ENCODE data around the gene TPP2. TPM values are rescaled to one million over a fixed set of nuclear protein-coding genes. Genes with fewer than 3 reads are reported as not detected.

Gene TPP2
- polyA plus RNA-seq (ENCODE audit: insufficient read length in 4 of 4) = 10 to 100 TPM; 50.1 to 67.4 (median 63.4) TPM

DNA sequence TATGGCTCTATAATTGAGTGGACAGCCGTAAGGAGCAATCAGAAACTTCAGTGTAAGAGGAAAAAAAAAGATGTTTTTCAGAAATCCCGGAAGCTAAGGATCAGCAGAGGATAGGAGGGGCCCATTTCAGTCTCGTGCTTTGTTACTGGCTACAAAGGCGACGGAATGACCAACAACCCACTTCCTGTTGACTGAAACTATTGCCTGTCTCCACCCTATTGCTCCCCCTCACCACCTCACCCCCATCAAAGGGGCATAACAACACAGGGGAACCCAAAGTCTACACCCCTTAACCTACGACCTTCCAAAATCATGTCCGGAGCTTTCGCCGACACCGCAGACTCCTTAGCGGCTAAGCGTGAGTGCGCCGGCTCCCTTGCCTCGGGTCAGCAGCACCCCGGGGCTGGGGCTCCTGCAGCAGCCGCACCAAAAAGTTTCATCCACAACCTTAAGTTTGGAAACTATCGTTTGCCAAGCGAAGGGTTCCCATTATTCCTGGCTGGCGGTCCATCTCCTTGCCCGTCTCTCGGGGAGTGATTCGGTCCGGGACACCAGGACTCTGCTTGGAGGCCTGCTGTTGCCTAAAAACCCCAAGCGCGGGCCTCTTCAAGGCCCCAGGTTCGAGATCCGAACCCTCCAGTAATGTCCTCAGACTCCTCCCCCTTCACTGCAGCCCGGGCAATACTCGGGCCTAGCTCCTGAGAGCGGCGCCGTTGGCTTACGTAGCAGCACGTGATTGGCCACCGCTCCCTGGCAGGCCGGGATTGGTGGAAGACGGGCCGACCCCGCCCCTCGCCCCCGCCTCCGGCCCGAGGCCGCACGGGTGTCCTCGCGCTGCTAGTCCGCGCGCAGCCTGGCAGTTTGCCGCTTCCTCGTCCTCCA is at the start of gene TPP2:
Gene TPP2 (plus strand): TSS at position 840 of the 882 bp plus-strand sequence. CDS start 53 bp downstream, outside the sequence.
- peak; percentile 94 to 97 (median 96) for DNase-seq (ENCODE audit: low read depth in 4 of 4, low spot score in 3 of 4)

DNA sequence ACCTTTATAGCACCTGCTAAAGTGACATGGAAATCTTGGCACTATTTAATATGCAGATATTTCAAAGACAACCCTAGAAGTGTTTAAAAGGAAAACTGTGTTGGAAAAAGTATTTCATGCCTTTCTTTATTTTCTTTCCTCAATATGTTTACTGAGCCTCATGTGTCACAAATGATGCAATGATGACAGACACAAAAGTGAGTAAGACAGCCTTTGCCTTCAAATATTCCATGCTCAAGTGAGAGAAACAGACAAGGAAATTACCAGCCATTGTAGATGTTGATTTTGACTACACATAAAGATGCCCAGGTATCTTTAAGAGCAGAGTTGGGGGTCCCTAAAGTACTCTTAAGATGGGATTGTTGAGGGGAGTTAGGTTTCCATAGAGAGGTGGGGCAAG is 48.0 kb upstream of the TPP2 start:
- no peak for DNase-seq (ENCODE audit: low read depth in 4 of 4, low spot score in 3 of 4)

DNA sequence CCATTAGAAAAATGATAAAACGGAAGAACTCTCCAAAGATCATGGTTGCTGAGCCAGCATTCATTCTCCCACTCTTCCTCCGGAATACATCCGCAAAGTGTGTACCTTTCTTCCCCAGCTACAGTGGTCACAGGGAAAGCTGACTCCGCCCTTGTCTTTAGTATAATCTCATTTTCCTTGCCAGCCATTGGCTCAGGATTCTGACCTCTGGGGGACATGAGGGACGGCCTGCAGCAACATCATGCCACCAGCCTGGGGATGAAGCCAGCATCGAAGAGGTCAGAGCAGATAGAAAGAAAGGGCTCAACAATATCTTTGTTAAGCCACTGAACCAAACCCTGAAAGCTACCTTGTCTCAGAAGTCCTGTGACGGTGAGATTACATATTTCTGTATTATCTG is 46.3 kb upstream of the TPP2 start:
- no peak for DNase-seq (ENCODE audit: low read depth in 4 of 4, low spot score in 3 of 4)

DNA sequence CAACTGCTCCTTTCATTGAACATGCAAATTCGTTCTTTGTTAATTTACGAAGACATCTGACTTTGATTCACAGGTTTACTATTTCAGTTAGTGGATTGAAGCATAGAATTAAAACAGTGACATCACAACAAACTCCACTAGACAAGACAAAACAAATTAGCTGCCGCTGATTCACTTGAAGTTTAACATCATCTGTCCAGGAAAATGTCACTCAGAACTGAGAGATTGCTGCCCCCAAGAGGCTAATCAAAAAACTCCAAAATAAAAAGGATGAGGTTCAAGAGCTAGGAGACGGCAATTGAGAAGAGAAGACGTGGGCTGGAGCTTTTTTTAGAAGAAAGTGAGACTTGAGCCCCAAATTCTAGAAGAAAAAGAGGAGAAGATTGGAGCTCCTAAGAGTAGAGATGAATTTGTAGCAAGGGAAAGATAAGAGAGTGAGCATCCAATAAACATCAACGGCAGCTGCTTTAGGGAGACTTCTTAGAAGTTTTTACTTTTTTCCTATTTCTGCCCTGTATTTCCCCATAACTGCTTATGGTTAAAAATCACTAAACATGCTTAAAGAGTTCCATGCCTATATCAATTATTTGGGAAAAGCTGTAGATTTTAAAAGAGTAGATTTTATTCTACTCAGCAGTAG is 40.8 kb upstream of the TPP2 start:
- peak in 3 of 4 donors; percentile 3 to 29 (median 6) for DNase-seq (ENCODE audit: low read depth in 4 of 4, low spot score in 3 of 4)

DNA sequence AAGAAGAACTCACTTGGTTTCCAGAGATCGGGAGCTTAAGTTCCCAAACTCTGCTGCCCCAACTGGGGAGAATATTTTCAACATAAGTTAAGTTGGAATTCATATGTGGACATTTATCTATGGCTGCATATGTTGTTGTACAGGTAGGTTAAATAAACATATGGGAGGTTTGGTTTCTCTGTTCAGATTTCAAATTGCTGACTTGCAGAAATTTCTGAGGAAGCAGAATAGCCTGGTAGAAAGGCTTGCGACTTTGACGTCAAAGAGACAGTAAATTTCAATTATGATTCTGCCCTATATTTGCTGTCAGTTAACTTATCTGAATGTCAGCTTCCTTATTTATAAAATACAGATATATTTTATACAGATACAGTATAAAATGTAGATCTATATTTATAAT is 40.0 kb upstream of the TPP2 start:
- no peak for DNase-seq (ENCODE audit: low read depth in 4 of 4, low spot score in 3 of 4)

DNA sequence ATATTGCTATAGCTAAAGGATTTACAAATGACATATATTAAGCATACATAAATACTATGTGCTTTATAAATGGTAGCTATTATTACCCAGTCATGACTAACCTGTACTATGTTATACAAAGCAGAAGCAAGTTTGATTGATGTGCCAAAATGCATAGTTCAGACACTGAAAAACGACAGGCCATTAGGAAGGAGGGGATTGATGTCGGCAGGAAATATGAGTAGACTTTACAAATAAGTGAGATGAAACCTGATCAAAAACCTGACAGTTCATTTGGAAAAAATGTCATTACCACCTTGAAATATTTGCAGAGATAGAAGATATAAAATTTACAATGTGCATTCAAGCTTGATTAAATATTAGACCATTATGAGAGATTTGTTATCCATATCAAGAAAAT is 38.8 kb upstream of the TPP2 start:
- no peak for DNase-seq (ENCODE audit: low read depth in 4 of 4, low spot score in 3 of 4)

DNA sequence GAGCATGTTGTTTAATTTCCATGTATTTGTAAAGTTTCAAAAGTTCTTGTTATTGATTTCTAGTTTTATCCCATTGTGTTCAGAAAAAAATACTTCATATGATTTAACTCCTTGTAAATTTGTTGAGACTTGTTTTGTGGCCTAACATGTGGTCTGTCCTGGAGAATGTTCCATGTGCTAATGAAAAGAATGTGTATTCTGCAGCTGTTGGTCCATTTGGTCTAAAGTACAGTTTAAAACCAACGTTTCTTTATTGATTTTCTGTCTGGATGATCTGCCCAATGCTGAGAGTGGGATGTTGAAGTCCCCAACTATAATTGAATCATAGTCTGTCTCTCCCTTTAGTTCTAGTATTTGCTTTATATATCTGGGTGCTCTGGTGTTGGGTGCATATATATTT is 34.9 kb upstream of the TPP2 start:
- DNase-seq (ENCODE audit: low read depth in 4 of 4, low spot score in 3 of 4) = no peak

DNA sequence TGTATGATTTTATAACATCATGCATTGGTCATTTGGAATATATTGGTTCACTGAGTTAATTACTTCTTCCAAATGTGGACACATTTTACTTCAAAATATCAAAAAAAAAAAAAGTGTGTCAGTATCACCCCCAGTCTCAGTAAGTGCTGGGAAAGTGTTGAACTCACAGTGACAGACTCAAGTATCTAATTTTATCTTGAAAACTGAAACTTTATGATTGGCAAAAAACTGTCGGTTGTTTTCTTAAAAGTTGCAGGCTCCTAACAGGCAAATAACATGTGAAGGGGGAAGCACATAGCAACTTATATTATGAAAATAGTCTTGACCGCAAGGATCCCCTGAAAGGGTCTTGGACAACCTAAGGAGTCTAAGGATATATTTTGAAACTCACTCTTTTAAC is 33.5 kb upstream of the TPP2 start:
- DNase-seq (ENCODE audit: low read depth in 4 of 4, low spot score in 3 of 4) = no peak

DNA sequence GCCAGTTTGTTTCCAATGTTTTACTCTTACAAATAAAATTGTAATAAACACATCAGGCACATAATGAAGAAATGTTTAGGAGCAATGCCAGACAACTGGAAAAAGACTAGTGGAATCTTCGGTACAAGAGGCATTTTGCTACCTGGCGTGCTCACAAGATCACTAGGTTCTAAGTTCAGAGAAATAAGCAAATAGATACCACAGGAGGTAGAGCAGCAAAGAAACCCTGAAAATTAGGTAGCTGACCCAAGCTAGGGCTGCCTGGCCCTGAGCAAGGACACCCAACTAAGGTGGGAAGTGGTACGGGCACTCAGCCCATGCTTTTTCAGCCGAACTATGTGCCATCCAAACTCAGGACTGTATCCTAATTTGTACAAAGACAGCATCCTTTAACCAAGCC is 32.2 kb upstream of the TPP2 start:
- no peak for DNase-seq (ENCODE audit: low read depth in 4 of 4, low spot score in 3 of 4)

DNA sequence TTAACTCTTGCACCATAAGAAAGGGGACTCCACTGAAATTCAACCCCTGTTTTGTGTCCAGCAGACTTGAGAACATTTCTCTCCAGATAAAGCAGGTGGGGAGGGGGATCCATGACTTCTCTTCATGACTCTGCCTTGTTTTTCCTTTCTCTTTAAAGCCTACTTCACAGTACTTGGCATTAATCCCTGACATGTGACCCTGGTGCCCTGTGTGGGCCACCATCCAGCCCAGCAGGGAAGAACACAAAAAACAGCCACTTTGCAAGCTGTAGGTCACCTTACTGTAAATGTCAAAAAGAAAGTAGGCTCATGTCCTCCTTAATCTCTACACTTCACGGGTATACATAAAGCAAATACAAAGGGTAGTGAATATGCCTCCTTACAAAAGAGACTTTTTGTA is 30.3 kb upstream of the TPP2 start:
- no peak for DNase-seq (ENCODE audit: low read depth in 4 of 4, low spot score in 3 of 4)

DNA sequence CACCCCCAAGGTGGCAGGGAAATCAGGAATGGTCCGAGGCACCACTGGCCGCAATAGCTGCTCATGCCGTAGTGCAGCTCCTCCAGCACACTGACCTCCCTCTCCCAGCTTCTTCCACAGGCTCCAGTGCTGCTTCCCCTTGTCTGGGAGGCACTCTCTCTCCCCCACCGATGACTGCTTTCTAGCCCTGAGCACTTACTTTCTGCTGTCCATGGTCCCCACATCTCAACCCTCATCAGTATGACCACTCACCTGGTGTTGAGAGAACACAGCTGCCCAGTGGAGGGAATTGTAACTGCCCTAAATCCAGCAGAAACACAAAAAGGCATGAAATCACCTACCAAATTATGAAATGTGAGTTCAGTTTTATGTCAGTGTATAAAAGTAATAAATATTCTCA is 28.9 kb upstream of the TPP2 start:
- no peak for DNase-seq (ENCODE audit: low read depth in 4 of 4, low spot score in 3 of 4)

DNA sequence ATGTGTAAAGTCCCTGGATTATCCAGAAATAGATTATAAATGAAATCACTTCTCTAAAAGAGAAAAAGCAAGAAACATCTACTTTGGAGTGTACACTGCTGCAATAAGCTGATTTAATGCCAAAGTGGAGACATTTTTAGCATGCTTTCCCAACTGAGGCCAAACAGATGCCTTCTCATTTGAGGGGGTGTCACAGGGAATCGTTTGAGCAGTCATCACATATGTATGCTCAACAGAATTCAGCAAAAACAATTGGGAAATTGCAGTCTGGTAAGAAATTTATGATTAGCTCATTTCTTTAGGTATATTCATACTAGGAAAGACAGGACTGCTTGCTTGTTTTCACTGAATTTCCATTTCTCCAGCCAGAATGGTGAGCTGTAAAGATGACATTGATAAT is 27.3 kb upstream of the TPP2 start:
- DNase-seq (ENCODE audit: low read depth in 4 of 4, low spot score in 3 of 4) = no peak

DNA sequence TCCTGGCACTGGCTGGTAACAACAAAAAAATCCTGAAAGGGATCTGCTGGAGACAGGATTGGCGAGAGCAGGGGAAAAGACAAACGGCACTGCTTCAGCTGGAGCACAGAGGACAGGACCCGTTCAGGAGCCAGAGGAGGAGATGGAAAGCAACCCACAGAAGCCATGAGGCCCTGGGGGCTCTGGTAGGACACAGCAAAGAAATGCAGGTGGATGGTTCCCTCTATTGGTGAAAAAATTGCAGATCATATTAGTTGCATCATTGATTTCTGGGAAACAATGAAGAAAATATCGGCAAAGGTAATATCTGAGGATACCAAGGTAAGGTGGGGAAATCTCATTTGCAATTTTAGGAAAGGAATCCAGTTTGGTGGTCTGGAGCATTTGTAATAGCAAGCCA is 25.7 kb upstream of the TPP2 start:
- no peak for DNase-seq (ENCODE audit: low read depth in 4 of 4, low spot score in 3 of 4)

DNA sequence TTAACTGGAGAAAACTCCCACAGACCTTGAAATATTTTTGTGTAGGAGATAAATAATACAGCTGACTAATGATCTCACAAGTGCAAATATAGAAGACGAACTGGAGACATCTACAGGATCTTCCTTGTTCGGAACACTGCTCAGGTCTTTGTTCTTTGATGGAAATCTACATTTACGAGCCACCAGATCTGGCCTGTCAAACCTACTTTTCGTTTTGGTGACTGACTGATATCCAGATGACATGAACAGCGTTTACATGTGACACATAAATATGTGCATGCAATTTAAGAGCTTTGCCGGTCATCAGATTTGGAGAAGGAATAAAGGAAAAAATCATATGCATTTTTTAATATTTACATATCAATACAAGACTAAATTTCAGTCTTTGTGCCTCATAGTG is 24.5 kb upstream of the TPP2 start:
- DNase-seq (ENCODE audit: low read depth in 4 of 4, low spot score in 3 of 4) = no peak

DNA sequence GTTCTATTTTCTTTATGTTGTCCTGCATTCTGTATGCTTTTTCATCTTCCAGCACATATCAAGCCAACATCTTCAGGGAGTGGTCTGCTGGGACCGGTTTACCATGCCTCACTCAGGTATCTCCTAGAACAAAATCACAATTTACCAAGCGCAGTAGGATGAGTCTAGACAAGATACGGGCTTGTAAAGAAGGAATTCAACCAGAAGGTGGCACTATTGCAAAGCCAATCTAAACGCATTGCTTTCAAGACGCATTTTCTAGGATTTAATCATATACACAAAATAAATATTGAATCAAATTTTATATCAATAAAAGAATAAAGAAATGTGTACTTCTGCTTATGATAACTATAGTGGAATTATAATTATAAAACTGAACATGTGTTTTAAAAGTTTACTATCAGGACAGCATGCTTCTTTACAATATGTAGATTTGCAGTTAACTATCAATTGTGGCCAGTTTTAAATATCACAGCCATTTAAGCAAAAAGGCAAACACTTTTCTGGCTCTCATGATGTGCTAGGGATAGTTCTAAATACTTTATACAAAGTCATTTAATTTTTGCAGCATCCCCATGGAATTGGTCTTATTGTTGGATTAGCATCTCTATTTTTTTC is 16.1 kb upstream of the TPP2 start:
- DNase-seq (ENCODE audit: low read depth in 4 of 4, low spot score in 3 of 4) = peak in 1 of 4 donors; percentile 39

DNA sequence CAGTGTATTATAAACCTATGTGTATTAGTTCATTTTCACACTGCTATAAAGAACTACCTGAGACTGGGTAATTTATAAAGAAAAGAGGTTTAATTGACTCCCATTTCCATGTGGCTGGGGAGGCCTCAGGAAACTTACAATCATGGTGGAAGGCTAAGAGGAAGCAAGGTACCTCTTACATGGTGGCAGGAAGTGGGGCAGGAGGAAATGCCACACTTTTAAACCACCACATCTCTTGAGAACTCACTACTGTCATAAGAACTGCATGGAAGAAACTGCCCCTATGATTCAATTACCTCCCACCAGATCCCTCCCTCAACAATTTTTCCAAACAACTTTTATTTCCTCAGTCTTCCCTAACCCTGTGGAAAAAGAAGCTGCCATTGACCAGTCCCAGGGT is 14.5 kb upstream of the TPP2 start:
- DNase-seq (ENCODE audit: low read depth in 4 of 4, low spot score in 3 of 4) = no peak

DNA sequence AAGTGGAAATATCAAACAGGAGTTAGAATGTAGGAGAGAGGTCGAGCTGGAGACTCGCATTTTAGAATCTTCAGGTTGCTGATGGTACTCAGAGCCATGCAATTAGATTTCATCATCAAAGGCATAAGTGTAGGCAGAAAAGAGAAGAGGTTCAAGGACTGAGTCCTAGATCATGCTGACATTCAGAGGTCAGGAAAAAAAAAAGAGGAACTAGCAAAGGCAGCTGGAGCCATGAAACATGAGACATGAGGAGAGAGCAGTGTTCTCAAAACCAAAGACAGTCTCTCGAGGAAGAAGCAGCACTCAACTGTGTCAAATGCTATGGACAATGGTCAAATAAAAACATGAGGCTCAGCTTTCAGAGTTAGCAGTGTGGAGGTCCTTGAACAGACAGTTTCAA is 12.4 kb upstream of the TPP2 start:
- DNase-seq (ENCODE audit: low read depth in 4 of 4, low spot score in 3 of 4) = peak in 1 of 4 donors; percentile 27

DNA sequence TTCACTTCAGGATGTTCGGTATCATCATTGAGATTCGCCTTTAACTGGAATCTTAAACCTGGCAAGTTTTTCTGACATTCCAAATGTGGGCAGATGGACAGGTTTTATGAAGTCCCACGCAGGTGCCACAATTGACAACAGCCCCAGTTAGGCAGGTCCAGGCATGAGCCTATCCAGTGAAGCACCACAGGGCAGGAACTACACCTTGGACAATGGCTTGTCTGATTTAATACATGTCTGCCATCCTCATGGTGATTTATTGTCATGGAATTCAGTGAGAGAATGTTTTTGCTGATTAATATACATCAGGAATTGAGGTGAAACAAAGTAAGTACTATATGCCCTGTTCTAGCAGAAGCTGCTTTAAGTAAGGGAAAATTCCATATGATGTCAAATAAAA is 10.2 kb upstream of the TPP2 start:
- no peak for DNase-seq (ENCODE audit: low read depth in 4 of 4, low spot score in 3 of 4)

DNA sequence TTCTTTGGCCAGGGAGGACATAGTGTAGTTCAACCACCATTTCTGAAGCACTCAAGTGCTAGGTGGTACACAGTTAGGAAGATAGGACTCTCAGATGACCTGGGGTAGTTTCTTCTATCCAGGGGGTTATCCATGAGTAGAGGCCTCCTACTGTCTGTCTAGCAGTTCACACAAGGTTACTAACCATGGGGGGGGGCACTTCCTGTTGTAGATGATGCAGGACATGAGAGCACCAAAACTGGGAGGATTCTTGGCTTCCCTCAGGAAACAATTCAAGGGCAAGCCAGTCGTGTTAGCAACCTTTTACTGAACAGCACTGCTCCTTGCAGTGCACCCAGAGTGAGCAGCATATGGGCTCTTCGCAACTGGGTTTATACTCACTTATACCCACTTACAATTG is 8.9 kb upstream of the TPP2 start:
- DNase-seq (ENCODE audit: low read depth in 4 of 4, low spot score in 3 of 4) = no peak

DNA sequence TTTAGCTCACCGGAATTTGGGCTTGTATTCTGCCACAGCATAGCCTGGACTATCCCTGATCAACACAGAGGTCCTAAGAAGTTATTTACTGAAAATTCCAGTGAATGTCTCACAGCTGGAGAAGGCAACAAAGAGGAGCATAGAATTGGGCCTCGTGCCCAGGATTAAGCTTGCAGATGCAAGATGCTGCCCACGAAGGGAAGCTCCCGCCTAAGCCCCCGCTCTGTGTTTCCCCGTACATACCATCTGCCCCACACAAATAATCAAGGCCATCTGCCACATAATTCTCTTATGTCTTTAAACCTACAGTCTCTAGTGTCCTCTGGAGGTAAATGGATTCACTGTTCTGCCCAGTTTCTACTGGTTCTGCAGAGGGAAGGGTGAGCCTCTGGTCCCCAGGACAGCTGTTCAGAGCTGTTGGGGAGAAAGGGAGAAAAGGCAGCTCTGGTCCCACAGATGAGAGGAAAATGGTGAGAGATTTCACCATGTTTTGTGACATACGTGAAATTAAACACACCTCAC is 7.4 kb upstream of the TPP2 start:
- DNase-seq (ENCODE audit: low read depth in 4 of 4, low spot score in 3 of 4) = no peak

DNA sequence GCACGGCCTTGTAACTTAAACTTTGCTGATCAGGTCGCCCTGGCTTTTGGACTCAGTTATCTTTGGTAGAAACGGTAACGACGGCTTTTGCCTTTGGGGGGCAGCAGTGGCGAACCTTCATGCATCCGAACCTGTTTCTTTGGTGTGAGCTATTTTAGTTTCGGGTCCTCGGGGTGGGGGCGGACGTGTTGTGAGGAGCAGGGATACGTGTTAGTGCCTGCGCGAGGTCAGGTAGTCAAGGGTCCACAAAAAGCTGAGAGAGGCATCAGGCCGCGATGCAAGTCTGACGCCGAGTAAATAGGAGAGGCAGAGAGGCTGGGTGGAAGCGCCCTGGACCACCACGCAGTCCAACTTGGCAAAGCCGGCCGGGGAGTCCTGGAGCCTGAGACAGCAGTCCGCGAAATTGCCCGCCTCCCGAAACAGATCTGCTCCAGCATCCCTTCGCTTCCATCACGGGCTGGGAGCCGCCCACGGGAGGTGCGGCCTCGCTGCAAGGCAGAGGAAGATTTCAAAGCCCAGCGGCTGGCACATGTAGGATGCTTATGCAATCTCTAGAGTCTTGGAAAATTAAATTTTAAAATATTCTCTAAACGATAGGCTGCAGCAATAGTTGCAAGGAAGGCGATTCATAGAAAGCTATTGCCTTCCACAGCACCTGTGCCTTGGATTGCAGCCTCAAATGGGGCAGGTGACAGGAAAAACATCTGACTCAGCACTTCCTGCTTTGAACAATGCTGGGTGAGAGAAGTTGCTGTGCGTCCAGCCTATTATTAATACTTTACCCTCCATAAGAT is 4.6 kb upstream of the TPP2 start:
- peak in 1 of 4 donors; percentile 67 for DNase-seq (ENCODE audit: low read depth in 4 of 4, low spot score in 3 of 4)

Data from left renal pelvis (tissue), 4 donors.